Middle frontal gyrus (tissue), 1 donor: ENCODE results near the gene KCNH1.

Source experiments
- DNase-seq: peaks from one replicate; pipeline ENCODE4 v3.0.0-alpha.2; 2015; ENCODE audit warnings: low spot score; ENCODE audit errors: extremely low spot score

Gene KCNH1

DNA sequence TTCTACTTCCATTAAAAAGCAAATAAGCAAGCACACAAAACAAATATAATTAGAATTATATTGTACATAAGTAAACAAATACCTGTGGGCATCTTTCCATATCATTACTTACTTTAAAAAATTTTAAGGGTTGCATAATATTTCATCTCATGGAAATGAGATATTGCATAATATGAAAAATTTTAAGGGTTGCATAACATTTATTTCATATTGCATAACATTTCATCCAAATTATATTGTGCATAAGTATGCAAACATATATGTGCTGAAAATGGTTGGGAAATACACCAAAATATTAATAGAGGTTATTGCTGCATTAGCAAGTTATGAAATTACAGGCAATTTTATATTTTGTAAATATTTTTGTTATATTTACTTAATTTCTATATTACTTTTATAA is 213.7 kb downstream of the KCNH1 start:
- no peak for DNase-seq

DNA sequence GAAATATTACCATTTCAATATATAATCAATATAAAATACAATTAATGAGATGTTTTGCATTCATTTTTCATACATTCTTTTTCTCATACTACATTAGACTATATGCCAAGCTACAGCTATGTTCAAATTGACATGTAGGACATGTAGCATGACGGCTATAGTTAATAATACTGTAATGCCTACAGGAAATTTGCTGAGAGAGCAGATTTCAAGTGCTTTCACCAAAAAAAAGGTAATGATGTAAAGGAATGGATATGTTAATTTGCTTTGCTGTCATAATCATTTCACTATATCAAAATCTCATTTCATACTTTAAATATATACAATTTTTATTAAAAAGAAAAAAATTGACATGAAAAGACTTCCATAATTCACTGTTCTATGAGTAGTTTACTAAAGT is 215.1 kb downstream of the KCNH1 start:
- no peak for DNase-seq

- DNase-seq: no peak
These were observed 216.3 kb downstream of the KCNH1 start for GRCh38 chr1:210917560-210918169.

GRCh38 chr1:210916548-210916947 is 217.4 kb downstream of the KCNH1 start:
- DNase-seq: no peak

- no peak for DNase-seq
These were observed 217.9 kb downstream of the KCNH1 start for GRCh38 chr1:210915890-210916507.

- DNase-seq: no peak
These were observed 221.2 kb downstream of the KCNH1 start for GRCh38 chr1:210912752-210913151.

DNA sequence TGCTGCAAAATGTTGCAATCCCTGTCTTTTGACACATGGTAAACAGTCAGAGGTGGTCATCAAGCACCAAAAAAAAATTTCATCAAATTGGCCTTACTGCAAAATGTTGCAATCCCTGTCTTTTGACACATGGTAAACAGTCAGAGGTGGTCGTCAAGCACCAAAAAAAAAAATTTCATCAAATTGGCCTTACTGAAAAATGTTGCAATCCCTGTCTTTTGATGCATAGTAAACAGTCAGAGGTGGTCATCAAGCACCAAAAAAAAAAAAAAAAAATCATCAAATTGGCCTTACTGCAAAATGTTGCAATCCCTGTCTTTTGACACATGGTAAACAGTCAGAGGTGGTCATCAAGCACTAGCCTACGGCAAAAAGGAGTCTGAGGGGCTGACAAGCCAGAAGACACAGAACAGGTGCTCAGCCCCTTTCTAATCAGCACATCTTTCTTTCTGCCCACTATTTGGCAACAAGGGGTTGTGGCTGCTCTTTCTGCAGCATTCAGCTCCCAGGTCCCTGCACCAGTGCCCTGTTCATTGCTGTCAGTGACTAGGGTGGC is 223.8 kb downstream of the KCNH1 start:
- DNase-seq: no peak

DNA sequence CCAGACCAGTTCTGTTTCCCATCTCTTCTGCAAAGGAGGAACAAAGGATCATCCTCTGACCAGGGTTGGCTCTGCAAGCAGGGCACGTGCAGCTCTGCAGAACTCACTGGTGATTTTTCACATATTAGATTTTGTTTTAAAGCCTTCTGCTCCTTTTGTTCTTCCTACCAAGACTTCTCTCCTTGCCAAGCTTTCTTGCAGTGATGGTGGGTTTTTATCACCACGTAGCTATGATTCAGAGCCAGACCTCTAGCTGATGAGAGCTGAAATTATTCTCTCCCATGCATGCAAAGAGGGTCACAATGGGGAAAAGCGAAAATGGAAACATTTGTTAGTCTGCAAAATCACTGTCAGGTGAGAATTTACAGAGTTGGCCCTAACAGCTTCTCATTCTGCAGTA is 225.2 kb downstream of the KCNH1 start:
- DNase-seq: no peak

DNA sequence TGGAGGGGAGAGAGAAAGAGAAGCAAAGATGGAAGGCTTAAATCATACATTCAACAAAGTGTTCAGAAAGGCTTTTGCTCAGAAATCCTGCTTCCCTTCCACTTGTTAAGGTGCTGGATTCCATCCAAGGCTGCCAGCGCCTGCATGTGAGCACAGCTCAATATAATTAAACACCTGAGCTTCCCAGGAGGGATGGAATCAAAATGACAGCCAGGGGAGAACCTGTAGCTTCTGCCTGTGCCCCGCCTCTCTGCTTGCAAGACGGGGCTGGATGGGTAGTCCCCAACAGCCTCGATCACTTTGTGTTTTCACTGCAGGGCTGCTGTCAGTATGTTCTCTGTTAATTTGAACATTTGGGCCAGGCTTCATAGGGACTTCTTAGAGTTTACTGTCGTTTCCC is 225.7 kb downstream of the KCNH1 start:
- no peak for DNase-seq

DNA sequence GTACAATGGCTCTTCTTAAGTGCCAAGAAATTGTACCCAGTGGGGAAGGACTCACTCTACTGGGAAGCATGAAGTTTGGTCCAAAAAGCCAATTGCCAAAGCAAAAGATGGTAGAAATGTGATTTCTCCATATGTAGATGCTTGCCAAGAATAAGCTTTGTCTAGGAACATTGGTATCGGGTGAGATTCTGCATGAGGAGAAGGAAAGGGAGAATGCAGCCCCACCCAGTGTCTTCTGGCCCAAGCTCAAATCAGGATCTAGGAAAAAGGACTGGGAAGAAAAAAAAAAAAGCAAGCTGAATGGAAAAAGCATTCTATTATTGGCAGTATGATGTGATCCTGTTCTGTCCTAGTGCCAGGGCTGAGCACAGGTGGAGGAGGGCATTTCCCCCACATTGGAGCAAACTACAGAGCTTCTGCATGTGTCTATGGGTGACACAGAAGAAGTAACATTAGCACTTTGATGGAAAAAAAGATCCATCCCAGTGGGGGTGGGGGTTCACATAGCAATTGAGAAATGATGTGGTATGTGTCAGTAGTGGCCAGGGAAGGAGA is 226.6 kb downstream of the KCNH1 start:
- DNase-seq: no peak

GRCh38 chr1:210905944-210906453 is 227.9 kb downstream of the KCNH1 start:
- no peak for DNase-seq

DNA sequence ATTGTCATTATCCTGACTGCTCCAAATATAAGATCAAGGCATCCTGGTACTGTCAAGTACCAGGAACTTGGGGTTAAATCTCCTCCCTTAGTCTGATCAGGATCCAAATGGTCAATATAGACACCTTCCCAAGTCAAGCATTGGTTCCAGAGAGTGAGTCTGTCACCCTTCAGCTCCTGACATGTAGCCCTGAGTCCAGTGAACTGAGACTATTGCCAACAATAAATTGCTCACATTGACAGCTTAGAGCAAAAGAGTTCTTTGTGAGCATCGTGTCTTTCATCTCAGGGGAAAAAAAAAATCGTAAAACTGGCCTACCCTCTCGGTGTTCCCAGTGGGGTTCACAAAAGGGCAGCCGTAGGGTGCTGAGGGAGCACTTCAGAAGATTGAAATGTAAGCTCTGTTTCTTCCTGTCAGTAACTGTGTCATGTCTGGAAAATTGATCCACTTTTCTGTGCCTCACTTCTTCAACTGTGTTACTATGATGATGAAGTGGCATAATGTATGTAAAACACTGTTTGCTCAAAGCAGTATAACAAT is 228.5 kb downstream of the KCNH1 start:
- no peak for DNase-seq

GRCh38 chr1:210901981-210902770 is 231.8 kb downstream of the KCNH1 start:
- no peak for DNase-seq

DNA sequence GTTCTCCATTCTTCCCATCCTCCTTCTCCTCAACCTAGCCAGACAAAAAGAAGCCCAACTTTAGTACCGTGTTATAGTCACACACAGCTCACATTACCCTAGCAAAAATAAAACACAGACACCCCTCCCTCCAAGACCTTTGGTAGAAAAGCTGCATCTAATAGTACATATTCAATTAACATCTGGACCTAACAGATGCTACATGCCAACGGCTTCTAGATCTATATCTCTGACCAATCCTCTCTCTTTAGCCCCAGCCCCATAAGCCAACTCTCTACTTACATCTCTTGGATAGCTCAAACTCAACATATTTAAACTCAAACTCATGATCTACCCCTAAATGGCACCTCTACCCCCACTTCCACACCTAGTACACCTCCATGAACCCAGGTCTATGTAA is 233.1 kb downstream of the KCNH1 start:
- DNase-seq: no peak

DNA sequence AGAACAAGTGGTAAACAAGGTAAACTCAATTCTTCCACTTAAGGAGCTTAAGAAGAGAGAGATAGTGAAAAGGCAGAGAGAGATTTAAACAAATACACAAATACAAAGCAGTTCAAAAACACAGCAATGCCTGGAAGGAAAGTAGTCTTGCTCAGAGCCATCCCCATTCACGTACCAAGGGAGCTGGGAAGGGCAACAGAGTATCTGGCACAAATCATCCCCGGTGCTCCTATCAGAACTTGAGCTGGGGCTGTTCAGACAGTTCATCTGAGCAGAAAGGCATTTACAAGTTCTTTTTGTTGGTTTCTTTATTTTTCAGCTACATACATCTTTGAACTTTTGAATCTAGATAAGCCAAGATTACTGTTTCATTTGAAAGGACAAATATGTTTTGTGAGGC is 233.9 kb downstream of the KCNH1 start:
- DNase-seq: no peak

GRCh38 chr1:210899676-210900075 is 234.3 kb downstream of the KCNH1 start:
- no peak for DNase-seq

GRCh38 chr1:210898473-210898872 is 235.5 kb downstream of the KCNH1 start:
- no peak for DNase-seq

GRCh38 chr1:210883821-210884220 is 250.1 kb downstream of the KCNH1 start:
- no peak for DNase-seq

DNA sequence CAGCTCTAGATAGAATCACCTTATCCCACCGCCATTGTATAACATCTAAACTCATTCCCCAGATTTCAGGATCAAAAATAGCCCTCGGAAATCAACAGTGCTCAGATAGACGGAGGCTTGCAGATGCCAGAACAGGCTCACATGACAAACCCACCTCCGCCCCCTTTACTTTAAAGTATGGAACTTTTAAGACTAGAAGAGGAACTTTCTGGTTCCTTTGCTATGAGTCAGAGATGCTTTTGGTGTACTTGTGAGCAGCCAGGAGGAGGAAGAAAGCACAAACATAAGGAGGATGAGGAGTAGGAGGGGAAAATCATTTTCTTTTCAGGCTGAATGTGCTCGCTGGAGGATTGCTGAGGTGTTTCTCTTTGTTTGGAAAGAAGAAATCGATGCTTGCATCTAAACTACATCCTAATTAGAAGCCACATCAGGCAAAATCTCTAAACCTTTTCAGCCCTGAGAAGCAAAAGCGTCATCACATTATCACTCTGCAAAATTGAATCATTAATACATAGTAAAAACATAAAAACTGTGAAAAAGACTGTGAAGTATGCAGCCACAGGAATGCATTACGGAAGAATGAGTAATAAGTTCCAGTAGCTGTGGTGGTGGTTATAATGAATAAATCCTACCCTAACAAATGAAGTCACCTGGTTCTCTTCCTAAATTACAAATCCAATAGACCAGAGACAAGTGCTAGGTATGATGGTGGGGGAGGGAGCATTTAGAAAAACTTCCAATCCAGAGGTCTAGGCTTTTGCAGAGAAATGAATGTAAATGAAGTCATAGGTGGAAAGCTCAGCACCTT is 251.3 kb downstream of the KCNH1 start:
- DNase-seq: peak; percentile 25

DNA sequence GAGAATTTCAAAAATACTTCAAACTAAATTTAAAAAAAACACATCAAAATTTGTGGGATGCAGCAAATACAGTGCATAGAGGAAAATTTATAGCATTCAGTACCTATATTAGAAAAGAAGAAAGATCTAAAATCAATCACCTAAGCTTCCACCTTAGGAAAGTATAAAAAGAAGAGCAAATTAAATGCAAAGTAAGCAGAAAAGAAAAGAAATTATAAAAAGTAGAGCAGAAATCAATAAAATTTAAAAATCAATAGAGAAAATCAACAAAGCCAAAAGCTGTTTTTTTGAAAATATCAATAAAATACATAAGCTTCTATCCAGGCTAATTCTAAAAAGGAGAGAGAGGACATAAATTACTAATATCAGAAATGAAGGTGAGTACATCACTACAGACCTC is 255.4 kb downstream of the KCNH1 start:
- no peak for DNase-seq

DNA sequence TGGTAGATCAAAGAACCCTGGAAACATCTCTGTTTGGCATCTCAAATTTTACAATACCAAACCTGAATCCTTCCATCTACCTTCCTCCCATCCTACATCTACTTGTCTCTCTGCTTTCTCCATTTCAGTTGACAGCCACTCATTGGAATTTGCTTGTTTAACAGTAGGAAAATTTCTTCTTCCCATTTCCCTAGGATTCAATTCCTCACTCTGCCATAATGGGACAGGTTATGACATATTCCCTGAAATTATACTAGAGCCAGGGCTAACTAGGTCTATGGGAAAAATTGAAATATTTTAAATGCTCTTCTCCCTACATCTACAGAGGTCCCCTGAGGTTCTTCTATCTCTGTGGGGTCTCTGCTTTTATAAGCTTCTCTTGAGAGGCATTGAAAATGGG is 257.7 kb downstream of the KCNH1 start:
- no peak for DNase-seq
